Right renal cortex interstitium (tissue), 3 donors: ENCODE results near the gene SEMA5A. TPM values are rescaled to one million over a fixed set of nuclear protein-coding genes. Genes with fewer than 3 reads are reported as not detected.
"Not testable (repeated sequence)": the region's sequence is repeated elsewhere in the genome, so short reads cannot be mapped to it uniquely, and the experiment has no call there.

Experiments used
- DNase-seq, 3 donors: peaks; one replicate each; pipeline ENCODE4 v3.0.0-alpha.2; 2013; ENCODE audit warnings: low read depth in 3 of 3, low spot score in 2 of 3
- polyA plus RNA-seq, 3 donors: library from polyadenylated mRNA; unstranded; fragments of 120-200 nt; gene quantifications; one replicate each; pipeline ENCODE4 v1.2.1, GENCODE V29; 2013; ENCODE audit not compliant: insufficient read length in 3 of 3

The SEMA5A gene
- polyA plus RNA-seq, 3 donors: 40.3 to 44.9 (median 40.9) TPM

- DNase-seq: no peak
These were observed 182.4 kb downstream of the SEMA5A start for GRCh38 chr5:9363449-9363848.

- no peak for DNase-seq
These were observed 182.8 kb downstream of the SEMA5A start for GRCh38 chr5:9363026-9363425.

GRCh38 chr5:9362600-9362999 is 183.3 kb downstream of the SEMA5A start:
- no peak for DNase-seq

- no peak for DNase-seq
These were observed 184.0 kb downstream of the SEMA5A start for GRCh38 chr5:9361835-9362234.

GRCh38 chr5:9358961-9359685 is 186.8 kb downstream of the SEMA5A start:
- DNase-seq: no peak

- no peak for DNase-seq
These were observed 189.5 kb downstream of the SEMA5A start for GRCh38 chr5:9356351-9356825.

- DNase-seq: no peak
These were observed 191.4 kb downstream of the SEMA5A start for GRCh38 chr5:9354336-9355081.

GRCh38 chr5:9353048-9353447 is 192.8 kb downstream of the SEMA5A start:
- DNase-seq: not testable (repeated sequence)

- no peak for DNase-seq
These were observed 194.3 kb downstream of the SEMA5A start for GRCh38 chr5:9351546-9351945.

GRCh38 chr5:9350301-9350797 is 195.5 kb downstream of the SEMA5A start:
- no peak for DNase-seq

- DNase-seq: no peak
These were observed 197.4 kb downstream of the SEMA5A start for GRCh38 chr5:9348401-9348996.

GRCh38 chr5:9347541-9348295 is 198.2 kb downstream of the SEMA5A start:
- DNase-seq: no peak

GRCh38 chr5:9347032-9347431 is 198.8 kb downstream of the SEMA5A start:
- no peak for DNase-seq

- DNase-seq: no peak
These were observed 201.1 kb downstream of the SEMA5A start for GRCh38 chr5:9344751-9345240.

GRCh38 chr5:9343146-9343850 is 202.6 kb downstream of the SEMA5A start:
- no peak for DNase-seq

- no peak for DNase-seq
These were observed 203.6 kb downstream of the SEMA5A start for GRCh38 chr5:9342161-9342787.

GRCh38 chr5:9340085-9340484 is 205.8 kb downstream of the SEMA5A start:
- DNase-seq: no peak

GRCh38 chr5:9339206-9339818 is 206.6 kb downstream of the SEMA5A start:
- no peak for DNase-seq

GRCh38 chr5:9338796-9339195 is 207.1 kb downstream of the SEMA5A start:
- no peak for DNase-seq
